ENCODE measurements around the gene FGF7.

The FGF7 gene

DNA sequence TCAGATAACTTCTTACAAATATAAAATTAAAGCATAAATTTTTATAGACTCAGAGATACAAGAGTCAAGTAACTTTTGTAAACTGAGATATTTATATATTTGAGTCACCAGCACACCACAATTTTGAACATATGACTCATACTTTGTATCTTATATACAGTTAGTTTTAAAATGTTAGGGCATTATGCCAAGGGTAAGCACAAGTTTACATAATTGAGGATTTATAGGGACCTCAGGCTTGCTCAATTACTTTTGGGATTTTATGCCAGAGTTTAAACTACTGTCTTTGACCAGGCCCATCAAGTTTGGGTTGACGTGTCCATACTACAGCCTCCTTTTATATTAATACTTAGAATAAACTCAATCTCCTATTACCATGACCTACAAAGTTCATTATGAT is 7.4 kb upstream of the FGF7 start:
- no peaks in the 10 kb centered on the region for H3K27me3 ChIP-seq (ENCODE audit: insufficient read depth, low read length)
- H3K27ac ChIP-seq (ENCODE audit: low read depth, low read length), result no peak overlapping the region
- H3K4me1 ChIP-seq (ENCODE audit: insufficient read depth, low read length), result no peaks in the 10 kb centered on the region
- no peaks in the 10 kb centered on the region for H3K9me3 ChIP-seq (ENCODE audit: insufficient read depth, low read depth, low read length)
- H3K36me3 ChIP-seq (ENCODE audit: insufficient read depth, low read length), result no peaks in the 10 kb centered on the region
- no peak overlapping the region for H3K4me3 ChIP-seq (ENCODE audit: low read length)
- 96% methylated on average over 1 of the region's 1 CpG for WGBS
- no peak overlapping the region for H3K9ac ChIP-seq (ENCODE audit: low read depth, low read length)

DNA sequence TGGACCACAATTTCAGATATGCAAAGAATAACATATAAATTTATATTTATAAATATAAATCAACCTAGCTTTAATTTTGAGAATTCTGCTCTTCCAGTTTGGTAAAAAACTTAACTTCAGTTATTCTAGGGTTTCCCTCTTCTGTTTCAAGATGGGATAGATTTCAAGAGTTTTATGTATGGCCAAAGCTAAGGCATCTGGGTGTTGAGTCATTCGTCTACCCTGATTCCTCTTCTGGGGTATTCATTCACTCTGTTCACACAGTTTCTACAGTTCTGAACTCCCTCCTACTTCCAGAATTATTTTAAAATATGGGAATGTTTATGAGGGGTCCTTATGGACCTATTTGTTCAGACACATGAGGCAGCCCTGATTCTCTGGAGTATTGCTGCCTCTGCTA is 4.2 kb upstream of the FGF7 start:
- Histone ChIP-seq H3K9ac (ENCODE audit: low read depth, low read length) (no peak overlapping the region), H3K4me3 (ENCODE audit: low read length) (no peak overlapping the region), H3K36me3 (ENCODE audit: insufficient read depth, low read length) (no peaks in the 10 kb centered on the region), H3K27ac (ENCODE audit: low read depth, low read length) (no peak overlapping the region), H3K9me3 (ENCODE audit: insufficient read depth, low read depth, low read length) (no peaks in the 10 kb centered on the region), H3K4me1 (ENCODE audit: insufficient read depth, low read length) (peaks cover 16% of the 10 kb centered on the region), H3K27me3 (ENCODE audit: insufficient read depth, low read length) (no peaks in the 10 kb centered on the region)
- 83% methylated on average over 1 of the region's 1 CpG for WGBS

DNA sequence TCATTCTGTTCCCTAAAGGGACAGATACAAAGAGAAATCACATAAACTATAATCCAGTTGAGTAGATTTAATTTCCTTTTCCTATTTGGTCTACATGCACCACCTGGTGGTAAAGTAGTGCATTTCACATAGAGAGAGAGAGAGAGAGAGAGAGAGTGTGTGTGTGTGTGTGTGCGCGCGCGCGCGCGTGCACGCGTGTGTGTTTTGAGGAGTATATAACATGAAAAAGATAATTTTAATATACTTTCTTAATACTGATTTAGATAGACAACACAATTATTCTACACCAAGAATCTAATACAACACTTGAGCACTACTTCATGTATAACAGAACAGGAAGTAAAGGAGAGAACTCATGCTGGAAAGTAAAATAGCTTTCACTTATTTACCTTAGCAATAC is 1.1 kb upstream of the FGF7 start:
- no peak overlapping the region for H3K9ac ChIP-seq (ENCODE audit: low read depth, low read length)
- no CpG with 5 or more reads among the region's 9 CpGs for WGBS

DNA sequence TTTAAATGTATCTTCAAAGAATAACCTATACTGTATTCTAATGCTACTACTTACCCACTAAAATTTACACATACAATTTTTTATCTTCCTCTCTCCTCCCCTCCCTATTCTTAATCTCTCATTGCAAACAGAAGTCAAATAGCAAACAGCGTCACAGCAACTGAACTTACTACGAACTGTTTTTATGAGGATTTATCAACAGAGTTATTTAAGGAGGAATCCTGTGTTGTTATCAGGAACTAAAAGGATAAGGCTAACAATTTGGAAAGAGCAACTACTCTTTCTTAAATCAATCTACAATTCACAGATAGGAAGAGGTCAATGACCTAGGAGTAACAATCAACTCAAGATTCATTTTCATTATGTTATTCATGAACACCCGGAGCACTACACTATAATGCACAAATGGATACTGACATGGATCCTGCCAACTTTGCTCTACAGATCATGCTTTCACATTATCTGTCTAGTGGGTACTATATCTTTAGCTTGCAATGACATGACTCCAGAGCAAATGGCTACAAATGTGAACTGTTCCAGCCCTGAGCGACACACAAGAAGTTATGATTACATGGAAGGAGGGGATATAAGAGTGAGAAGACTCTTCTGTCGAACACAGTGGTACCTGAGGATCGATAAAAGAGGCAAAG is 984 bp downstream of the FGF7 start:
- Histone ChIP-seq H3K4me1 (ENCODE audit: insufficient read depth, low read length) (peaks cover 19% of the 10 kb centered on the region), H3K9me3 (ENCODE audit: insufficient read depth, low read depth, low read length) (no peaks in the 10 kb centered on the region), H3K9ac (ENCODE audit: low read depth, low read length) (no peak overlapping the region), H3K4me3 (ENCODE audit: low read length) (no peak overlapping the region), H3K27ac (ENCODE audit: low read depth, low read length) (no peak overlapping the region), H3K27me3 (ENCODE audit: insufficient read depth, low read length) (no peaks in the 10 kb centered on the region), H3K36me3 (ENCODE audit: insufficient read depth, low read length) (no peaks in the 10 kb centered on the region)
- 93% methylated on average over 6 of the region's 6 CpGs for WGBS

More for the DNA sequence above, 1.1 kb upstream of the FGF7 start:
- Histone ChIP-seq H3K9me3 (ENCODE audit: insufficient read depth, low read depth, low read length) (no peaks in the 10 kb centered on the region), H3K27me3 (ENCODE audit: insufficient read depth, low read length) (no peaks in the 10 kb centered on the region), H3K4me3 (ENCODE audit: low read length) (no peak overlapping the region), H3K4me1 (ENCODE audit: insufficient read depth, low read length) (peaks cover 19% of the 10 kb centered on the region), H3K36me3 (ENCODE audit: insufficient read depth, low read length) (no peaks in the 10 kb centered on the region), H3K27ac (ENCODE audit: low read depth, low read length) (no peak overlapping the region)

DNA sequence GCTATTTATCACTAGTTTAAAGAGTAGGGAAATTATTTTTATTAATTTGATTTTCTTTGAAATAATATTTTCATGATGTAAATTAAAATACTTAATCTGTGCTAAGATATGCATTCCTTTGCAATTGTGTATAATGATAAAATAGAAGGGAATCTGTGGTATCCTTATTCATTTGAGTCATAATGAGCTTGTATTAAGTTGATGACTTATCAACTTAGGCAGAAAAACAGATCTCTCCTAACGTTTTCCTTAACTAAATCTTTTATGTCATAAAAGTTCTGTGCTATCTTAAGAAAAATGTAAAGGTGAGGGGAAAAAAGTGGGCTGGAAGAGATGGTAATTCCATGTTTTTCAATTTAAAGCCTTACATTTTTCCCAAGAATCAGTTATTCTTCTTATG is 1.9 kb downstream of the FGF7 start:
- Histone ChIP-seq H3K4me3 (ENCODE audit: low read length) (no peak overlapping the region), H3K27ac (ENCODE audit: low read depth, low read length) (no peak overlapping the region), H3K36me3 (ENCODE audit: insufficient read depth, low read length) (no peaks in the 10 kb centered on the region), H3K9me3 (ENCODE audit: insufficient read depth, low read depth, low read length) (no peaks in the 10 kb centered on the region), H3K27me3 (ENCODE audit: insufficient read depth, low read length) (no peaks in the 10 kb centered on the region), H3K9ac (ENCODE audit: low read depth, low read length) (no peak overlapping the region), H3K4me1 (ENCODE audit: insufficient read depth, low read length) (peaks cover 19% of the 10 kb centered on the region)
- no CpG with 5 or more reads among the region's 1 CpG for WGBS

DNA sequence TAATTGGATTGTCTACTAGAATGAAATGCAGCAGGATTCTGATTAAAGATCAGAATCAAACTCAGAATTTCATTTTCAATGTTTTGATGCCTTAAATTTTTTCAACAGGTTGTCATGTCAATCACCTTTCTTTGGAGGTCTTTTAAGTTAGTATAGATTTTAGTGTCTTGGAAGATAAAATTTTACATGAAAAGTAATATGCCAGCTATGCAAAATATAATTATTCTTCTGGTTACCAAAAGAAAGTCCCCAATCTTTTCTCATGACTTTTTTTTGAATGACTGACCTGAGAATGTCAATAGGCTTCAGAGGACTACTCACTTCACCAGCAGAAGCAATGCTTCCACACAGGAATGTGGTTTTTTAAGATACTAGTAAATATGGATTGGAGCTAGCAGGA is 4.3 kb downstream of the FGF7 start:
- Histone ChIP-seq H3K9me3 (ENCODE audit: insufficient read depth, low read depth, low read length) (no peaks in the 10 kb centered on the region), H3K4me1 (ENCODE audit: insufficient read depth, low read length) (peaks cover 12% of the 10 kb centered on the region), H3K27ac (ENCODE audit: low read depth, low read length) (no peak overlapping the region), H3K4me3 (ENCODE audit: low read length) (no peak overlapping the region), H3K9ac (ENCODE audit: low read depth, low read length) (no peak overlapping the region), H3K36me3 (ENCODE audit: insufficient read depth, low read length) (no peaks in the 10 kb centered on the region), H3K27me3 (ENCODE audit: insufficient read depth, low read length) (no peaks in the 10 kb centered on the region)

DNA sequence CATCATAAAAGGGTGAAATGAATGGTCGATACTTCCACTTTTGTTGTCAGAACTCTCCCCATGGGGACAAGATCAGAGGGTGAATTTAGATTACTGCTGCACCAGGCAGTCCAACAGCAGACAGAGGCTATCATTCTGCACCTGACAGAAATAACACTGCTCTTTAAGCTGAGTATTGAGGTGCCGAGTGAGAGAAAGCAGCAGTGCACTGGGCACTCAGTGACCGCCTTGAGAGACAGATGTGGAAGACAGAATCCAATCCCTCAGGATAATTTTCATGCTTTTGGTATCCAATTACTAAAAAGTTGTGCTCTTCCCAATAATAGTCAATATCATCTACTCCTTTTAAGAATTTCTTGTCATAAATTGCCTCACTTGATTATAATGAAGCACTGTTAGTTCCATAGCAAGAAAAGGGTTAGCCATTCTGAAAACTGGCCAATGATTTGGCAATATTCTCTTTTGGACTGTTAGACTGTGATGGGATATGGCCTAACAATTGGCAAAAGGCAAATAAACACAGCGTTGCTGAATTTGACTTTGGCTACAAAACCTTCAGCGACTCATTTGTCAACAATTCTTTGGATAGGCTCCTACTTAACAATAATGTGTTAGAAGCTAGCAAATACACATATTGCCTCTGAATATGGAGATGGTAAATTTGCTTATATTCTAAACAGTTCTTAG is 5.5 kb downstream of the FGF7 start:
- Histone ChIP-seq H3K27ac (ENCODE audit: low read depth, low read length) (no peak overlapping the region), H3K27me3 (ENCODE audit: insufficient read depth, low read length) (no peaks in the 10 kb centered on the region), H3K36me3 (ENCODE audit: insufficient read depth, low read length) (no peaks in the 10 kb centered on the region), H3K9me3 (ENCODE audit: insufficient read depth, low read depth, low read length) (no peaks in the 10 kb centered on the region), H3K4me1 (ENCODE audit: insufficient read depth, low read length) (peaks cover 3% of the 10 kb centered on the region; the same call in 1 of the 2 replicates), H3K4me3 (ENCODE audit: low read length) (no peak overlapping the region), H3K9ac (ENCODE audit: low read depth, low read length) (no peak overlapping the region)
- 87% methylated on average over 5 of the region's 5 CpGs for WGBS

DNA sequence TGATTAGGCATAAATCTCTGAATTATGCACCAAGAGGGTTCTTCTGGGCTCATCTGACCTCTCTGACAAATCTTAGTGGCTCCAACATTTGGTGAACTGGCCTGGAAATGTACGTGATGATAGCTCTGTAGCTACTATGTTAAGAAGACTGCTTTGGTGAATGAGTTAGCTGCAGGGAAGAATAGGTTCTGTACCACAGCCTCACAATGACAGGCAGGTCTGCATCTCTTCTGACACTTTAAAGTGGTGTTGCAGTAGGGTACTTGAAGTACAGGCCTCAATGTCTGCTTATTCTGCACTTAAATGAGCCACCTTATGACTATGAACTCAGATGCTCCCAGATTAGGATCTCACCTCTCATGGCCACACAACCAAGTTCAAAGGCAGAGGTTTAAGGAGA is 7.0 kb downstream of the FGF7 start:
- no peaks in the 10 kb centered on the region for H3K27me3 ChIP-seq (ENCODE audit: insufficient read depth, low read length)
- no peak overlapping the region for H3K27ac ChIP-seq (ENCODE audit: low read depth, low read length)
- no peaks in the 10 kb centered on the region for H3K36me3 ChIP-seq (ENCODE audit: insufficient read depth, low read length)
- H3K4me3 ChIP-seq (ENCODE audit: low read length), result no peak overlapping the region
- H3K9me3 ChIP-seq (ENCODE audit: insufficient read depth, low read depth, low read length), result no peaks in the 10 kb centered on the region
- H3K9ac ChIP-seq (ENCODE audit: low read depth, low read length), result no peak overlapping the region
- H3K4me1 ChIP-seq (ENCODE audit: insufficient read depth, low read length), result peaks cover 3% of the 10 kb centered on the region; the same call in 1 of the 2 replicates
- WGBS, result 83% methylated on average over 1 of the region's 1 CpG

DNA sequence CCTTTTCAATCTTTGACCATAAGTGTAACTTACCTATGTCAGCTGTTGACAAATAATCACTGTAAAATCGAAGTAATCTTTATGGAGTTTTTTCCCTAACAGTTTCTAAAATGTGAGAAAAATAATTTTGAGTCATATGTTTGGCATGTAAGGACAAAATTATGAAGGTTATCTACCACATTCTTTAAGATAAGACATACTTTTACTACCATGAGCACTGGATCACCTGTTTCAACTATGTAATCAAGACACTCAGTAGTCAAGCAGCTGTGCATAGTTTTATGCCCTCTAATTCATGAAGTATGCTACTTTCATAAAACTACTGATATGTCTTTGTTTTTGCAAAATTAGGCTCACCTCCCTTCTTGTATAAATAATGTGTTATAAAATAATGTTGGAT is 12.1 kb downstream of the FGF7 start:
- H3K27ac ChIP-seq (ENCODE audit: low read depth, low read length), result no peak overlapping the region
- H3K4me3 ChIP-seq (ENCODE audit: low read length), result no peak overlapping the region
- no peaks in the 10 kb centered on the region for H3K36me3 ChIP-seq (ENCODE audit: insufficient read depth, low read length)
- H3K9ac ChIP-seq (ENCODE audit: low read depth, low read length), result no peak overlapping the region
- WGBS, result no CpG with 5 or more reads among the region's 1 CpG
- H3K9me3 ChIP-seq (ENCODE audit: insufficient read depth, low read depth, low read length), result no peaks in the 10 kb centered on the region
- H3K27me3 ChIP-seq (ENCODE audit: insufficient read depth, low read length), result no peaks in the 10 kb centered on the region
- H3K4me1 ChIP-seq (ENCODE audit: insufficient read depth, low read length), result peaks cover 3% of the 10 kb centered on the region; the same call in 1 of the 2 replicates

DNA sequence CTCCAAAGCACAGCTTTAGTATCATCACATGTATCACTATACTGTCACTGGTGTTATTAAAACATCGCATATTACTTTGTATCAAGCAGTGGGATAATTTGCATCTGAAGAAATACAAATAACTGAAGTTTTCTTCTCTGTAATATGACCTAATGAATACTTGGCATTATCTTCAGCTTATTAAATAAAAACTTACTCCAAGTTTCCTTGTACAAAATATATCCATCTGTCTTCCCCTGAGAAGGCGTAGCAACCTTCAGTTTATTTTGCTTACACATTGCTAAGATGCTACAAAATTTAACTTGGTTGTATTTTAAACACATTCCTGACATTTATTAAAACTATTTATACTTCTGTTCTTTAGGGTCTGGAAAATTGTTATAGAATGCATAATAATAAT is 13.7 kb downstream of the FGF7 start:
- H3K9ac ChIP-seq (ENCODE audit: low read depth, low read length), result no peak overlapping the region
- WGBS, result 85% methylated on average over 1 of the region's 2 CpGs
- no peaks in the 10 kb centered on the region for H3K36me3 ChIP-seq (ENCODE audit: insufficient read depth, low read length)
- H3K9me3 ChIP-seq (ENCODE audit: insufficient read depth, low read depth, low read length), result no peaks in the 10 kb centered on the region
- H3K27ac ChIP-seq (ENCODE audit: low read depth, low read length), result no peak overlapping the region
- H3K27me3 ChIP-seq (ENCODE audit: insufficient read depth, low read length), result no peaks in the 10 kb centered on the region
- H3K4me3 ChIP-seq (ENCODE audit: low read length), result no peak overlapping the region
- peaks cover 3% of the 10 kb centered on the region; the same call in 1 of the 2 replicates for H3K4me1 ChIP-seq (ENCODE audit: insufficient read depth, low read length)

- Histone ChIP-seq H3K36me3 (ENCODE audit: insufficient read depth, low read length) (no peaks in the 10 kb centered on the region), H3K27me3 (ENCODE audit: insufficient read depth, low read length) (no peaks in the 10 kb centered on the region), H3K9me3 (ENCODE audit: insufficient read depth, low read depth, low read length) (no peaks in the 10 kb centered on the region), H3K4me3 (ENCODE audit: low read length) (no peak overlapping the region), H3K27ac (ENCODE audit: low read depth, low read length) (no peak overlapping the region), H3K9ac (ENCODE audit: low read depth, low read length) (no peak overlapping the region), H3K4me1 (ENCODE audit: insufficient read depth, low read length) (peaks cover 12% of the 10 kb centered on the region; the same call in 1 of the 2 replicates)
- WGBS, result 90% methylated on average over 6 of the region's 6 CpGs
Measured at GRCh38 chr15:49438962-49439631, 16.1 kb downstream of the FGF7 start.

Data from HUES64 (cell line).